Body of pancreas (tissue), 4 donors: Measurements from ENCODE around the gene RPLP2. TPM values are rescaled to one million over a fixed set of nuclear protein-coding genes. Genes with fewer than 3 reads are reported as not detected.

Experiments used
- ATAC-seq: fragments of 150-250 bp; one replicate; pipeline ENCODE4 v1.9.1; 2016
- DNase-seq, 4 donors: peaks; one replicate each; pipeline ENCODE4 v3.0.0-alpha.2; 2019
- H3K27ac ChIP-seq, 4 donors: fragments of 200-600 bp; sonication (generic); 1 replicate in 3 of 4; 2 replicates in 1 of 4; pipeline versions ENCODE4 v1.5.1 to v1.6.1; 2016 to 2019; ENCODE audit warnings: mild to moderate bottlenecking in 1 of 4, mixed read lengths in 1 of 4, moderate library complexity in 1 of 4
- H3K27me3 ChIP-seq, 2 donors: fragments of 200-600 bp; sonication (generic); one replicate each; pipeline ENCODE4 v1.6.0; 2016; ENCODE audit warnings: mild to moderate bottlenecking in 1 of 2
- H3K36me3 ChIP-seq, 2 donors: fragments of 200-600 bp; sonication (generic); replicated peaks in 1 of 2; 2 replicates each; pipeline ENCODE4 v1.5.1; 2016; ENCODE audit warnings: low read depth in 2 of 2; ENCODE audit not compliant: insufficient read depth in 1 of 2
- H3K4me1 ChIP-seq: fragments of 200-600 bp; sonication (generic); one replicate; pipeline ENCODE4 v1.6.0; 2016
- H3K4me3 ChIP-seq, 2 donors: fragments of 200-600 bp; sonication (generic); 1 replicate in 1 of 2; 2 replicates in 1 of 2; pipeline ENCODE4 v1.5.1; 2016 to 2019
- H3K9me3 ChIP-seq, 3 donors: fragments of 200-600 bp; sonication (generic); 1 replicate in 2 of 3; 2 replicates in 1 of 3; pipeline ENCODE4 v1.5.1; 2016
- CTCF ChIP-seq, 7 experiments: fragments of 450-650 bp in 4 of 7; fragments of 200-600 bp in 3 of 7; sonication (generic) in 3 of 7; IDR thresholded peaks; one replicate each; pipeline ENCODE4 v1.5.1; 2016 to 2019; ENCODE audit warnings: antibody characterized with exemption in 7 of 7
- POLR2A ChIP-seq, 3 donors: fragments of 450-650 bp; IDR thresholded peaks; one replicate each; pipeline ENCODE4 v1.6.1; 2016; ENCODE audit warnings: antibody characterized with exemption in 3 of 3, mild to moderate bottlenecking in 2 of 3
- WGBS, 2 donors: methylation state at CpG; one replicate each; pipeline ENCODE4 v1.1.5; 2017; 5-methylcytosine and 5-hydroxymethylcytosine counted together
- intact Hi-C: fragments of 100-400 bp; cut with DNase I; formaldehyde crosslinking; loops from one replicate; pipeline ENCODE4 v1.15.1; 2023
- total RNA-seq, 2 donors: library from RNA; depleted of rRNA; stranded (reverse); fragments of >200 nt; gene quantifications; one replicate each; pipeline ENCODE4 v1.1.0, GENCODE V29; 2016

The RPLP2 gene
- total RNA-seq, 2 donors from 2014 or later: 395 to 402 TPM

- peak; percentile 10 for ATAC-seq
- peak overlapping the region; percentile 82 to 96 (median 92) for H3K27ac ChIP-seq
- peaks cover 71% of the 10 kb centered on the region for H3K4me1 ChIP-seq
Measured at GRCh38 chr11:841981-842369, 32.2 kb downstream of the RPLP2 start.

GRCh38 chr11:842370-843002 is 32.7 kb downstream of the RPLP2 start, which contains the start of the genes POLR2L and TSPAN4:
TSS of gene POLR2L (minus strand) at chr11:842529. CDS start at chr11:842508, 21 bp downstream.
TSS of gene TSPAN4 (plus strand) at chr11:842852. CDS start at chr11:850305, 7,453 bp downstream.
- Histone ChIP-seq H3K4me1 (peaks cover 66% of the 10 kb centered on the region), H3K27ac (peak within 1 kb of the TSS; percentile 82 to 96 (median 92)), H3K36me3 (peaks cover 0 to 13% of the 10 kb centered on the region in 2 donors), H3K4me3 (peak within 1 kb of the TSS; percentile 81 to 86), H3K9me3 (no peaks in the 10 kb centered on the region), H3K27me3 (no peaks in the 10 kb centered on the region)
- intact Hi-C loops: no loop called here
- ATAC-seq (peak; percentile 70), DNase-seq (peak; percentile 90 to 92 (median 92))
- TF ChIP-seq CTCF (IDR thresholded peaks at IDR 0.05) (peak in 2 of 7 experiments; percentile 19 to 24), POLR2A (IDR thresholded peaks at IDR 0.05) (peak; percentile 93 to 97 (median 94))
- WGBS, 2 donors: 0% methylated on average over 87 of the region's 87 CpGs; no CpG with 5 or more reads in 1 of the 2 donors

More at GRCh38 chr11:841981-842369, 32.2 kb downstream of the RPLP2 start:
- peak overlapping the region; percentile 81 to 86 for H3K4me3 ChIP-seq
- no peak for DNase-seq
- peaks cover 0 to 16% of the 10 kb centered on the region in 2 donors for H3K36me3 ChIP-seq
- TF ChIP-seq CTCF (IDR thresholded peaks at IDR 0.05): no peak
- TF ChIP-seq POLR2A (IDR thresholded peaks at IDR 0.05): no peak
- intact Hi-C loops: no loop called here
- H3K9me3 ChIP-seq: no peaks in the 10 kb centered on the region
- H3K27me3 ChIP-seq: no peaks in the 10 kb centered on the region
- 1% methylated on average over 14 to 27 of the region's 27 CpGs for WGBS, 2 donors

GRCh38 chr11:843086-843734 is 33.4 kb downstream of the RPLP2 start:
- no peak for TF ChIP-seq POLR2A (IDR thresholded peaks at IDR 0.05)
- no peak for TF ChIP-seq CTCF (IDR thresholded peaks at IDR 0.05)
- H3K4me1 ChIP-seq: peaks cover 64% of the 10 kb centered on the region
- peak in 1 of 4 donors; percentile 38 for DNase-seq
- H3K4me3 ChIP-seq: peak overlapping the region; percentile 81 to 86
- no peaks in the 10 kb centered on the region for H3K27me3 ChIP-seq
- 1 to 3% methylated on average over 13 to 51 of the region's 53 CpGs for WGBS, 2 donors
- H3K36me3 ChIP-seq: peaks cover 0 to 10% of the 10 kb centered on the region in 2 donors
- no peaks in the 10 kb centered on the region for H3K9me3 ChIP-seq
- ATAC-seq: no peak
- H3K27ac ChIP-seq: peak overlapping the region; percentile 82 to 96 (median 92)
- intact Hi-C loops: no loop called here

- TF ChIP-seq CTCF (IDR thresholded peaks at IDR 0.05) (peak in 1 of 7 experiments; percentile 16), POLR2A (IDR thresholded peaks at IDR 0.05) (peak; percentile 7 to 62 (median 52))
- Histone ChIP-seq H3K4me3 (peak overlapping the region in 1 of 2 donors; percentile 81), H3K36me3 (peaks cover 0 to 7% of the 10 kb centered on the region in 2 donors), H3K27ac (peak overlapping the region; percentile 82 to 96 (median 92)), H3K9me3 (no peaks in the 10 kb centered on the region), H3K27me3 (peaks cover 0 to 2% of the 10 kb centered on the region in 2 donors), H3K4me1 (peaks cover 64% of the 10 kb centered on the region)
- intact Hi-C loops: no loop called here
- peak; percentile 44 for ATAC-seq
- DNase-seq: peak; percentile 76 to 91 (median 82)
- 6 to 20% methylated on average over 2 to 24 of the region's 25 CpGs for WGBS, 2 donors
Measured at GRCh38 chr11:843818-844692, 34.3 kb downstream of the RPLP2 start.
